ENCODE results near the gene PROCA1.

The PROCA1 gene
- 8.8 to 9.2 reads per million in 2 donors for total RNA-seq

- no peak for DNase-seq
Measured at GRCh38 chr17:28711723-28712031, at the start of gene PROCA1. Gene PROCA1, minus strand, starts transcription at chr17:28711888. Its CDS starts 228 bp downstream, at chr17:28711660.

- DNase-seq = no peak
Measured at GRCh38 chr17:28760601-28761562, 49.2 kb upstream of the PROCA1 start.

GRCh38 chr17:28759256-28759865, 47.7 kb upstream of the PROCA1 start:
- no peak for DNase-seq

GRCh38 chr17:28758411-28759121, 46.9 kb upstream of the PROCA1 start:
- no peak for DNase-seq

GRCh38 chr17:28756049-28756804, 44.5 kb upstream of the PROCA1 start:
- DNase-seq = no peak

- no peak for DNase-seq
Measured at GRCh38 chr17:28755486-28755885, 43.8 kb upstream of the PROCA1 start.

GRCh38 chr17:28751600-28752366, 40.1 kb upstream of the PROCA1 start:
- no peak for DNase-seq

GRCh38 chr17:28750178-28751047, 38.7 kb upstream of the PROCA1 start:
- DNase-seq = peak; percentile 35

- no peak for DNase-seq
Measured at GRCh38 chr17:28749516-28750177, 38.0 kb upstream of the PROCA1 start.

- no peak for DNase-seq
Measured at GRCh38 chr17:28748852-28749515, 37.3 kb upstream of the PROCA1 start.

- DNase-seq = no peak
Measured at GRCh38 chr17:28747801-28748750, 36.4 kb upstream of the PROCA1 start.

GRCh38 chr17:28747051-28747691, 35.5 kb upstream of the PROCA1 start:
- no peak for DNase-seq

- DNase-seq = no peak
Measured at GRCh38 chr17:28746611-28747050, 34.9 kb upstream of the PROCA1 start.

GRCh38 chr17:28745786-28746411, 34.2 kb upstream of the PROCA1 start:
- no peak for DNase-seq

GRCh38 chr17:28744972-28745785, 33.5 kb upstream of the PROCA1 start:
- no peak for DNase-seq
